Keratinocyte (primary cell): ENCODE results near the gene MET. TPM values are rescaled to one million over a fixed set of nuclear protein-coding genes. Genes with fewer than 3 reads are reported as not detected.

ENCODE experiments used
- DNase-seq: peaks from one replicate; pipeline ENCODE4 v3.0.0-alpha.2; 2011; ENCODE audit warnings: low read depth, missing footprints, low spot score
- FAIRE-seq: peaks from 2 replicates; lab custom pipeline; 2011; peaks lifted over from hg19 to GRCh38; lab: Jason Lieb, UNC
- H2AFZ ChIP-seq: 2 replicates; pipeline ENCODE4 v1.6.0; 2012; ENCODE audit warnings: low read length, control low read depth, inconsistent platforms; ENCODE audit not compliant: control insufficient read depth
- H3K27ac ChIP-seq: 2 replicates; pipeline ENCODE4 v1.5.1; 2011; ENCODE audit warnings: low read length; ENCODE audit not compliant: control insufficient read depth, insufficient read depth
- H3K27me3 ChIP-seq: 3 replicates; pipeline ENCODE4 v1.6.0; 2011; ENCODE audit warnings: low read length; ENCODE audit not compliant: control insufficient read depth, insufficient read depth; ENCODE audit errors: extremely low read depth
- H3K36me3 ChIP-seq, 2 experiments: 2 replicates in 1 of 2; 3 replicates in 1 of 2; pipeline ENCODE4 v1.5.1; 2011; ENCODE audit warnings: low read length in 2 of 2, mild to moderate bottlenecking in 1 of 2; ENCODE audit not compliant: control insufficient read depth in 2 of 2, insufficient read depth in 2 of 2; ENCODE audit errors: extremely low read depth in 1 of 2
- H3K4me1 ChIP-seq: 3 replicates; pipeline ENCODE4 v1.5.1; 2011; ENCODE audit warnings: low read length; ENCODE audit not compliant: control insufficient read depth, insufficient read depth; ENCODE audit errors: extremely low read depth
- H3K4me2 ChIP-seq: 3 replicates; pipeline ENCODE4 v1.6.0; 2011; ENCODE audit warnings: low read depth, low read length; ENCODE audit not compliant: control insufficient read depth, insufficient read depth; ENCODE audit errors: extremely low read depth
- H3K4me3 ChIP-seq, 3 experiments: fragments of 200-600 bp in 1 of 3; sonication (generic) in 1 of 3; 2 replicates in 2 of 3; 3 replicates in 1 of 3; pipeline ENCODE4 v1.5.1; 2011 to 2016; ENCODE audit warnings: low read length in 3 of 3, mild to moderate bottlenecking in 3 of 3, control low read depth in 2 of 3, inconsistent platforms in 1 of 3, low read depth in 1 of 3, mixed read lengths in 1 of 3, mixed run types in 1 of 3, moderate library complexity in 1 of 3; ENCODE audit not compliant: control insufficient read depth in 2 of 3, insufficient read depth in 2 of 3; ENCODE audit errors: extremely low read depth in 1 of 3
- H3K79me2 ChIP-seq: 2 replicates; pipeline ENCODE4 v1.6.0; 2012; ENCODE audit warnings: low read length; ENCODE audit not compliant: control insufficient read depth, insufficient read depth
- H3K9ac ChIP-seq: 3 replicates; pipeline ENCODE4 v1.6.0; 2011; ENCODE audit warnings: low read length; ENCODE audit not compliant: control insufficient read depth, insufficient read depth; ENCODE audit errors: extremely low read depth
- H3K9me1 ChIP-seq: 3 replicates; pipeline ENCODE4 v1.6.0; 2011; ENCODE audit warnings: low read length; ENCODE audit not compliant: control insufficient read depth, insufficient read depth; ENCODE audit errors: extremely low read depth
- H3K9me3 ChIP-seq: 2 replicates; pipeline ENCODE4 v1.5.1; 2012; ENCODE audit warnings: low read depth, low read length; ENCODE audit not compliant: control insufficient read depth
- H4K20me1 ChIP-seq: 3 replicates; pipeline ENCODE4 v1.6.0; 2011; ENCODE audit warnings: low read length; ENCODE audit not compliant: control insufficient read depth, insufficient read depth; ENCODE audit errors: extremely low read depth
- EZH2 ChIP-seq: IDR thresholded peaks from one replicate; pipeline ENCODE4 v1.6.1; 2012; ENCODE audit warnings: inconsistent platforms, mild to moderate bottlenecking, low read length, moderate library complexity
- dilution Hi-C: fragments of 300-500 bp; cut with MboI; formaldehyde crosslinking; loops from one replicate; pipeline ENCODE4 v1.7.0; 2020; ENCODE audit warnings: low sequenced_read_pairs; ENCODE audit not compliant: extremely low pct_ligation_motif_present
- polyA plus RNA-seq, 5 experiments: library from polyadenylated mRNA; depleted of rRNA in 3 of 5; stranded (reverse) in 3 of 5; stranded (forward) in 1 of 5; unstranded in 1 of 5; fragments of >200 nt; gene quantifications; 1 replicate in 1 of 5; 2 replicates in 3 of 5; 3 replicates in 1 of 5; pipeline versions ENCODE4 v1.2.1 to v1.2.3, GENCODE V29; 2011 to 2012; ENCODE audit warnings: missing spikeins in 2 of 5, low read depth in 1 of 5, low replicate concordance in 1 of 5
- TF ChIP-seq, protein P1 (sequence below), 3 experiments: IDR thresholded peaks in 1 of 3; conservative IDR thresholded peaks in 1 of 3; optimal IDR thresholded peaks in 1 of 3; 2 replicates in 2 of 3; 3 replicates in 1 of 3; pipeline versions ENCODE3 to v1.5.1; 2011; ENCODE audit warnings: low read length in 3 of 3, mild to moderate bottlenecking in 3 of 3, moderate library complexity in 2 of 3, control low read depth in 1 of 3, inconsistent platforms in 1 of 3; ENCODE audit not compliant: insufficient read depth in 2 of 3; ENCODE audit errors: extremely low read depth in 1 of 3

Gene MET
- polyA plus RNA-seq, 1 donor (not counting 4 experiments of a cell fraction or from before 2014, with no cell fraction given) = 117 TPM

DNA sequence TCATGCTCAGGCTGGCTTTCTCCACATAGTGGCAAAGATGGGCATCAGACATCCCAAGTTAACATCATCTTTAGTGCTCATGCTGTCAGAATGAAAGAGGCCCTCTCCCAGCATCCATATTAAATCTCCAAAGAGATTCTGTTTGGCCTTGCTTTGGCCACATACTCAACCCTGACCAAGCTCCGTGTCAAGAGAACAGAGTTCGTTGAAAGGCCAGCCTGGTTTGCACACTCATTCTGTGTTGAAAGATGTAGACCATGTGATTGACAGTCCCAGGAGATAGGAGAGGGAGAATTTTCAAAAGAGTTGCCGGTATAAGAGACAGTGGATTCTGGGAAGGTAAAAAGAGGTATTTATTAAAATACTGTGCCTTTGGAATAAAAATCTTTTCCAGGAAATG is 19.7 kb downstream of the MET start:
- no peaks in the 10 kb centered on the region for H3K27me3 ChIP-seq
- DNase-seq (no peak), FAIRE-seq (no peak)
- no peak overlapping the region for H2AFZ ChIP-seq
- H3K9me3 ChIP-seq = no peaks in the 10 kb centered on the region
- peaks cover 7 to 35% of the 10 kb centered on the region in 2 experiments for H3K36me3 ChIP-seq
- H3K79me2 ChIP-seq = peaks cover 69% of the 10 kb centered on the region
- dilution Hi-C loops = no loop called here
- H3K9ac ChIP-seq = no peak overlapping the region
- H3K4me2 ChIP-seq = no peak overlapping the region
- TF ChIP-seq EZH2 = no peak
- TF ChIP-seq, protein P1, sequence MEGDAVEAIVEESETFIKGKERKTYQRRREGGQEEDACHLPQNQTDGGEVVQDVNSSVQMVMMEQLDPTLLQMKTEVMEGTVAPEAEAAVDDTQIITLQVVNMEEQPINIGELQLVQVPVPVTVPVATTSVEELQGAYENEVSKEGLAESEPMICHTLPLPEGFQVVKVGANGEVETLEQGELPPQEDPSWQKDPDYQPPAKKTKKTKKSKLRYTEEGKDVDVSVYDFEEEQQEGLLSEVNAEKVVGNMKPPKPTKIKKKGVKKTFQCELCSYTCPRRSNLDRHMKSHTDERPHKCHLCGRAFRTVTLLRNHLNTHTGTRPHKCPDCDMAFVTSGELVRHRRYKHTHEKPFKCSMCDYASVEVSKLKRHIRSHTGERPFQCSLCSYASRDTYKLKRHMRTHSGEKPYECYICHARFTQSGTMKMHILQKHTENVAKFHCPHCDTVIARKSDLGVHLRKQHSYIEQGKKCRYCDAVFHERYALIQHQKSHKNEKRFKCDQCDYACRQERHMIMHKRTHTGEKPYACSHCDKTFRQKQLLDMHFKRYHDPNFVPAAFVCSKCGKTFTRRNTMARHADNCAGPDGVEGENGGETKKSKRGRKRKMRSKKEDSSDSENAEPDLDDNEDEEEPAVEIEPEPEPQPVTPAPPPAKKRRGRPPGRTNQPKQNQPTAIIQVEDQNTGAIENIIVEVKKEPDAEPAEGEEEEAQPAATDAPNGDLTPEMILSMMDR (optimal IDR thresholded peaks at IDR 0.05 in 1 of 3, IDR thresholded peaks at IDR 0.05 in 1 of 3, conservative IDR thresholded peaks at IDR 0.05 in 1 of 3; ENCODE audit: extremely low read depth in 1 of 3, insufficient read depth in 2 of 3, low read length in 3 of 3) = no peak
- H3K9me1 ChIP-seq = no peaks in the 10 kb centered on the region
- H3K4me3 ChIP-seq = no peak overlapping the region
- peak overlapping the region; percentile 94 for H3K27ac ChIP-seq
- peaks cover 78% of the 10 kb centered on the region for H3K4me1 ChIP-seq
- no peaks in the 10 kb centered on the region for H4K20me1 ChIP-seq

DNA sequence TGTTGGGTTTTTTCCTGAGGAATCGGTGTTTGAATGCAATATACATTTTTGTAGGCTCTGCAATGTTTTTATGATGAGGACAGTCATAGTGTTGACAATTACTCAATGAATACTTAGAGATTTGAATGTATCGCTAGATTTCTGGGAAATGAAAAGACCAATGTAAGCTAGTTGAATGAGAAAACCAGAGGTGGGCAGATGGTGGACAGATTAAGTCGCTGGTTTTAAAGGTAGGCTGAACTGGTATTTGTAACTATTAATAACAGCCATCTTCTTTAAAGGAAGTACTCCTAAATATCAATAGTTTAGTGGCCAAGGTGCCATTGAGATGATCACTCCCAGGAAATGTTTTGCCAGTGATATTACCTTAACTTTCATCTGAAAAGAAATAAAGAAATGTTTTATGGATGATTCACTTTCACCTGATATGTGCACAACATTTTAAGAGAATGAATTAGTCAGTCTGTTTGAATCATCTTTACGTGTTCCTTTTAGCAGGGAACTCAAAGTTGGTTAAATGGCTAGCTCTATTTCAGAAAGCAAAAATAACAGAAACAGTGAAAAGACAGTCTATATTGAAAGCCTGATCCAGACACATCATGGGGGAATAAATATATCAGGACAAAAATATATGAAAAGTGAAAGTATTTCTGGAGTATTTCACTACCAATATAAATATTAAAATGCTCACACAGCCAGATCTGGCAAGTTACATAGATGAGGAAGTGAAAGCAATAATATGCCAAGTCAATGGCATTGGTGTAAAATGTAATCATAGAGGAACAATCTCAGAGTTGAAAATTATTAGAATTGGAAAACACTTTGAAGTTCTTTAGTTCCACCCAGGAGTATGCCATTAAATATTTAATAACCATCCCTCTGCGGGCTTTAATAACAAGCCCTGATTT is 20.7 kb downstream of the MET start:
- Histone ChIP-seq H3K27me3 (no peaks in the 10 kb centered on the region), H3K79me2 (peaks cover 73% of the 10 kb centered on the region), H2AFZ (no peak overlapping the region), H3K9ac (peak overlapping the region; percentile 34), H4K20me1 (no peaks in the 10 kb centered on the region), H3K36me3 (peaks cover 8 to 40% of the 10 kb centered on the region in 2 experiments), H3K27ac (peak overlapping the region; percentile 94), H3K9me3 (no peaks in the 10 kb centered on the region), H3K9me1 (no peaks in the 10 kb centered on the region), H3K4me1 (peaks cover 76% of the 10 kb centered on the region), H3K4me3 (peak overlapping the region in 2 of 3 experiments; percentile 31 to 43), H3K4me2 (peak overlapping the region; percentile 78)
- no peak for DNase-seq
- dilution Hi-C loops = no loop called here
- FAIRE-seq = peak; percentile 78
- no peak for TF ChIP-seq EZH2
- TF ChIP-seq, protein P1 (optimal IDR thresholded peaks at IDR 0.05 in 1 of 3, IDR thresholded peaks at IDR 0.05 in 1 of 3, conservative IDR thresholded peaks at IDR 0.05 in 1 of 3; ENCODE audit: extremely low read depth in 1 of 3, insufficient read depth in 2 of 3, low read length in 3 of 3) = no peak
